HepG2 (cell line): ENCODE measurements around the gene ITGB2. TPM values are rescaled to one million over a fixed set of nuclear protein-coding genes. Genes with fewer than 3 reads are reported as not detected.

Experiments used
- ATF7-NPFF ChIP-seq: sonication (generic); formaldehyde crosslinking; IDR thresholded peaks from 2 replicates; pipeline ENCODE4 v1.8.1; 2023; ENCODE audit warnings: mild to moderate bottlenecking, low read depth, missing genetic modification reagents, moderate library complexity
- ELF3 ChIP-seq: IDR thresholded peaks from 2 replicates; pipeline ENCODE4 v1.6.1; 2016; ENCODE audit warnings: missing genetic modification reagents, missing compliant biosample characterization
- LCORL ChIP-seq, 2 experiments: fragments of 450-650 bp in 1 of 2; sonication (generic) in 1 of 2; formaldehyde crosslinking in 1 of 2; IDR thresholded peaks; 2 replicates each; pipeline versions ENCODE4 v1.5.0 to v1.6.1; 2017 to 2020; ENCODE audit warnings: antibody characterized with exemption in 1 of 2, missing genetic modification reagents in 1 of 2
- NFE2 ChIP-seq: sonication (generic); formaldehyde crosslinking; IDR thresholded peaks from 2 replicates; pipeline ENCODE4 v1.4.0; 2020; ENCODE audit warnings: missing genetic modification reagents
- PHF21A ChIP-seq: sonication (generic); formaldehyde crosslinking; IDR thresholded peaks from 2 replicates; pipeline ENCODE4 v1.5.0; 2020; ENCODE audit warnings: mild to moderate bottlenecking, missing genetic modification reagents
- SP4 ChIP-seq: sonication (generic); formaldehyde crosslinking; IDR thresholded peaks from 2 replicates; pipeline ENCODE4 v1.8.1; 2023; ENCODE audit warnings: mild to moderate bottlenecking, missing genetic modification reagents
- TP53 ChIP-seq: sonication (generic); formaldehyde crosslinking; conservative IDR thresholded peaks from 2 replicates; pipeline ENCODE4 v1.4.0; 2020; ENCODE audit warnings: missing genetic modification reagents
- ZKSCAN1 ChIP-seq: fragments of 150-350 bp; IDR thresholded peaks from 2 replicates; pipeline ENCODE4 v1.6.1; 2014; ENCODE audit warnings: low read length
- ZNF121 ChIP-seq: sonication (generic); formaldehyde crosslinking; IDR thresholded peaks from 2 replicates; pipeline ENCODE4 v1.5.0; 2020; ENCODE audit warnings: mild to moderate bottlenecking, missing genetic modification reagents
- ZNF251 ChIP-seq: sonication (generic); formaldehyde crosslinking; IDR thresholded peaks from 2 replicates; pipeline ENCODE4 v1.9.0; 2021; ENCODE audit warnings: mild to moderate bottlenecking, missing genetic modification reagents
- ZNF30 ChIP-seq: sonication (generic); formaldehyde crosslinking; IDR thresholded peaks from 2 replicates; pipeline ENCODE4 v1.5.0; 2020; ENCODE audit warnings: mild to moderate bottlenecking, missing genetic modification reagents
- ZNF383 ChIP-seq: sonication (generic); formaldehyde crosslinking; IDR thresholded peaks from 2 replicates; pipeline ENCODE4 v1.4.0; 2020; ENCODE audit warnings: missing genetic modification reagents, mild to moderate bottlenecking, borderline replicate concordance
- ZNF446 ChIP-seq: sonication (generic); formaldehyde crosslinking; IDR thresholded peaks from 2 replicates; pipeline ENCODE4 v1.5.0; 2020; ENCODE audit warnings: mild to moderate bottlenecking, missing genetic modification reagents
- ZNF746 ChIP-seq: sonication (generic); formaldehyde crosslinking; IDR thresholded peaks from 2 replicates; pipeline ENCODE4 v1.8.0; 2022; ENCODE audit warnings: mild to moderate bottlenecking, missing genetic modification reagents
- ZNF792 ChIP-seq: IDR thresholded peaks from 2 replicates; pipeline ENCODE4 v1.6.1; 2016
- polyA plus RNA-seq, 8 experiments: library from polyadenylated mRNA; depleted of rRNA in 3 of 8; stranded (reverse) in 7 of 8; unstranded in 1 of 8; fragments of >200 nt; fragmentation: Illumina TruSeq in 4 of 8; extraction: Trizol in 4 of 8; gene quantifications; 2 replicates each; pipeline versions ENCODE4 v1.2.1 to v1.2.3, GENCODE V29; 2011 to 2016; ENCODE audit warnings: low read depth in 4 of 8, missing spikeins in 1 of 8, mixed read lengths in 1 of 8; ENCODE audit not compliant: insufficient read depth in 1 of 8
- total RNA-seq, 5 experiments: library from RNA; depleted of rRNA; stranded (reverse); fragments of >200 nt; fragmentation: Illumina TruSeq; extraction: Trizol; gene quantifications; 2 replicates each; pipeline ENCODE4 v1.2.3, GENCODE V29; 2016; ENCODE audit warnings: low read depth in 1 of 5
- TF ChIP-seq, protein P1 (sequence below): sonication (generic); formaldehyde crosslinking; conservative IDR thresholded peaks from 2 replicates; pipeline ENCODE4 v1.4.0; 2020; ENCODE audit warnings: missing genetic modification reagents
- TF ChIP-seq, protein P2 (sequence below): sonication (generic); formaldehyde crosslinking; IDR thresholded peaks from 2 replicates; pipeline ENCODE4 v1.5.0; 2020; ENCODE audit warnings: mild to moderate bottlenecking, missing genetic modification reagents, borderline replicate concordance
- TF ChIP-seq, protein P3 (sequence below): sonication (generic); formaldehyde crosslinking; IDR thresholded peaks from 2 replicates; pipeline ENCODE4 v1.4.0; 2020; ENCODE audit warnings: missing genetic modification reagents, mild to moderate bottlenecking, borderline replicate concordance
- TF ChIP-seq, protein P4 (sequence below): sonication (generic); formaldehyde crosslinking; IDR thresholded peaks from 2 replicates; pipeline ENCODE4 v1.4.0; 2020; ENCODE audit warnings: missing genetic modification reagents, mild to moderate bottlenecking, borderline replicate concordance

ITGB2 gene
- total and polyA plus RNA-seq, 2 of the 13 experiments (the other 11 are each of a cell fraction or from before 2014, with no cell fraction given): 4.2 to 18.0 TPM

DNA sequence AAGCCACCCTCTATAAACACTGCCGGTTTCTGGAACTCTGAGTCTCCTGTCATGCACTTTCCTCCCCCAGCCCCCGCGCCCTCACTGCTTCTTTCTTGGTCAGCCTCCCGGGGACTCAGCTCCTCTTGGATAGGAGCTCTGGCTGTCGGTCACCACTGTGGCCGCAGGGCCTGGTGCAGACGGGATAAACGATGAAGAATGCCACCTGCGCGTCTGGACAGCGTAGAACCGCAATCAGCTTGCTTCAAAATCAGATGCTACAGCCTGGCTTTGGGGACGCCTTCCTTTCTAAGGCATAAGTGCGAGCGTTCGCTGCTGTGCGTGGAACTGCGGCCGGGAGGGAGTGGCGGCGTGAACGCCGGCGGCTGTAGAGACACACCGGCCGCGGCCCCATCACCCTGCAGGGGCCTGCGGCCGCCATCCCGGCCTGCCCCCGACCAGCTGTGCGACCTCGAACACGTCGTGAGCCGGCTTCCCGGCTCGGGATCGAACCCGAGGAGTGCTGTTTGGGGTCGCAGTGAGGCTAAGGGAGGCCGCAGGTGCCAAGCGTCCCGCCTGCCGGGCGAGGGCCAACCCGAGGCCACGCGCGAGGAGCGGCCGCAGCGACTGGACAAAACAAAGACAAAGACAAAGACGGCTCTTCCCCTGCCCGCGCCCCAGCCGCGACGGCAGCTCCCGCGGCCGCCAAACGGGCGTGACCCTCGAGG, 47.9 kb downstream of the ITGB2 start (continued):
- TF ChIP-seq, protein P1, sequence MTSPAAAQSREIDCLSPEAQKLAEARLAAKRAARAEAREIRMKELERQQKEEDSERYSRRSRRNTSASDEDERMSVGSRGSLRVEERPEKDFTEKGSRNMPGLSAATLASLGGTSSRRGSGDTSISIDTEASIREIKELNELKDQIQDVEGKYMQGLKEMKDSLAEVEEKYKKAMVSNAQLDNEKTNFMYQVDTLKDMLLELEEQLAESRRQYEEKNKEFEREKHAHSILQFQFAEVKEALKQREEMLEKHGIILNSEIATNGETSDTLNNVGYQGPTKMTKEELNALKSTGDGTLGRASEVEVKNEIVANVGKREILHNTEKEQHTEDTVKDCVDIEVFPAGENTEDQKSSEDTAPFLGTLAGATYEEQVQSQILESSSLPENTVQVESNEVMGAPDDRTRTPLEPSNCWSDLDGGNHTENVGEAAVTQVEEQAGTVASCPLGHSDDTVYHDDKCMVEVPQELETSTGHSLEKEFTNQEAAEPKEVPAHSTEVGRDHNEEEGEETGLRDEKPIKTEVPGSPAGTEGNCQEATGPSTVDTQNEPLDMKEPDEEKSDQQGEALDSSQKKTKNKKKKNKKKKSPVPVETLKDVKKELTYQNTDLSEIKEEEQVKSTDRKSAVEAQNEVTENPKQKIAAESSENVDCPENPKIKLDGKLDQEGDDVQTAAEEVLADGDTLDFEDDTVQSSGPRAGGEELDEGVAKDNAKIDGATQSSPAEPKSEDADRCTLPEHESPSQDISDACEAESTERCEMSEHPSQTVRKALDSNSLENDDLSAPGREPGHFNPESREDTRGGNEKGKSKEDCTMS (CRISPR knock-in tag): no peak
- TF ChIP-seq ZNF792 (0 out of 2 replicates have a peak, but pooled peaks have one; percentile 53), ZNF746 (no peak), ELF3 (CRISPR knock-in tag) (peak; percentile 8; the same call in 1 of the 2 replicates), ZNF251 (CRISPR knock-in tag) (no peak), TP53 (CRISPR knock-in tag) (0 out of 2 replicates have a peak, but pooled peaks have one; percentile 34), ZNF383 (no peak), ZKSCAN1 (no peak), LCORL (IDR thresholded peaks at IDR 0.05) (no peak), LCORL (CRISPR knock-in tag; IDR thresholded peaks at IDR 0.05) (peak; percentile 13; the same call in 1 of the 2 replicates), ZNF446 (peak; percentile 95; the same call in 1 of the 2 replicates), SP4 (CRISPR knock-in tag) (no peak; the same call in 1 of the 2 replicates), ZNF30 (no peak), NFE2 (CRISPR knock-in tag) (no peak), PHF21A (CRISPR knock-in tag) (0 out of 2 replicates have a peak, but pooled peaks have one; percentile 12), ATF7-NPFF (CRISPR knock-in tag) (peak; percentile 52; the same call in 1 of the 2 replicates), ZNF121 (CRISPR knock-in tag) (no peak)
- TF ChIP-seq, protein P2, sequence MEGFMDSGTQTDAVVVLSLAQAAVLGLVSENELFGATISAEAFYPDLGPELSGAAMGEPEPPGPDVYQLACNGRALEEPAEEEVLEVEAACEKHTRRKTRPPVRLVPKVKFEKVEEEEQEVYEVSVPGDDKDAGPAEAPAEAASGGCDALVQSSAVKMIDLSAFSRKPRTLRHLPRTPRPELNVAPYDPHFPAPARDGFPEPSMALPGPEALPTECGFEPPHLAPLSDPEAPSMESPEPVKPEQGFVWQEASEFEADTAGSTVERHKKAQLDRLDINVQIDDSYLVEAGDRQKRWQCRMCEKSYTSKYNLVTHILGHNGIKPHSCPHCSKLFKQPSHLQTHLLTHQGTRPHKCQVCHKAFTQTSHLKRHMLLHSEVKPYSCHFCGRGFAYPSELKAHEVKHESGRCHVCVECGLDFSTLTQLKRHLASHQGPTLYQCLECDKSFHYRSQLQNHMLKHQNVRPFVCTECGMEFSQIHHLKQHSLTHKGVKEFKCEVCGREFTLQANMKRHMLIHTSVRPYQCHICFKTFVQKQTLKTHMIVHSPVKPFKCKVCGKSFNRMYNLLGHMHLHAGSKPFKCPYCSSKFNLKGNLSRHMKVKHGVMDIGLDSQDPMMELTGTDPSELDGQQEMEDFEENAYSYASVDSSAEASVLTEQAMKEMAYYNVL: peak; percentile 44; the same call in 1 of the 2 replicates
- TF ChIP-seq, protein P3, sequence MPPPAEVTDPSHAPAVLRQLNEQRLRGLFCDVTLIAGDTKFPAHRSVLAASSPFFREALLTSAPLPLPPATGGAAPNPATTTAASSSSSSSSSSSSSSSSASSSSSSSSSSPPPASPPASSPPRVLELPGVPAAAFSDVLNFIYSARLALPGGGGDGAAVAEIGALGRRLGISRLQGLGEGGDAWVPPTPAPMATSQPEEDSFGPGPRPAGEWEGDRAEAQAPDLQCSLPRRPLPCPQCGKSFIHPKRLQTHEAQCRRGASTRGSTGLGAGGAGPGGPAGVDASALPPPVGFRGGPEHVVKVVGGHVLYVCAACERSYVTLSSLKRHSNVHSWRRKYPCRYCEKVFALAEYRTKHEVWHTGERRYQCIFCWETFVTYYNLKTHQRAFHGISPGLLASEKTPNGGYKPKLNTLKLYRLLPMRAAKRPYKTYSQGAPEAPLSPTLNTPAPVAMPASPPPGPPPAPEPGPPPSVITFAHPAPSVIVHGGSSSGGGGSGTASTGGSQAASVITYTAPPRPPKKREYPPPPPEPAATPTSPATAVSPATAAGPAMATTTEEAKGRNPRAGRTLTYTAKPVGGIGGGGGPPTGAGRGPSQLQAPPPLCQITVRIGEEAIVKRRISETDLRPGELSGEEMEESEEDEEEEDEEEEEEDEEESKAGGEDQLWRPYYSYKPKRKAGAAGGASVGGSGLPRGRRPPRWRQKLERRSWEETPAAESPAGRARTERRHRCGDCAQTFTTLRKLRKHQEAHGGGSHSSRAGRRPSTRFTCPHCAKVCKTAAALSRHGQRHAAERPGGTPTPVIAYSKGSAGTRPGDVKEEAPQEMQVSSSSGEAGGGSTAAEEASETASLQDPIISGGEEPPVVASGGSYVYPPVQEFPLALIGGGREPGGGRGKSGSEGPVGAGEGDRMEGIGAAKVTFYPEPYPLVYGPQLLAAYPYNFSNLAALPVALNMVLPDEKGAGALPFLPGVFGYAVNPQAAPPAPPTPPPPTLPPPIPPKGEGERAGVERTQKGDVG (CRISPR knock-in tag): no peak
- TF ChIP-seq, protein P4, sequence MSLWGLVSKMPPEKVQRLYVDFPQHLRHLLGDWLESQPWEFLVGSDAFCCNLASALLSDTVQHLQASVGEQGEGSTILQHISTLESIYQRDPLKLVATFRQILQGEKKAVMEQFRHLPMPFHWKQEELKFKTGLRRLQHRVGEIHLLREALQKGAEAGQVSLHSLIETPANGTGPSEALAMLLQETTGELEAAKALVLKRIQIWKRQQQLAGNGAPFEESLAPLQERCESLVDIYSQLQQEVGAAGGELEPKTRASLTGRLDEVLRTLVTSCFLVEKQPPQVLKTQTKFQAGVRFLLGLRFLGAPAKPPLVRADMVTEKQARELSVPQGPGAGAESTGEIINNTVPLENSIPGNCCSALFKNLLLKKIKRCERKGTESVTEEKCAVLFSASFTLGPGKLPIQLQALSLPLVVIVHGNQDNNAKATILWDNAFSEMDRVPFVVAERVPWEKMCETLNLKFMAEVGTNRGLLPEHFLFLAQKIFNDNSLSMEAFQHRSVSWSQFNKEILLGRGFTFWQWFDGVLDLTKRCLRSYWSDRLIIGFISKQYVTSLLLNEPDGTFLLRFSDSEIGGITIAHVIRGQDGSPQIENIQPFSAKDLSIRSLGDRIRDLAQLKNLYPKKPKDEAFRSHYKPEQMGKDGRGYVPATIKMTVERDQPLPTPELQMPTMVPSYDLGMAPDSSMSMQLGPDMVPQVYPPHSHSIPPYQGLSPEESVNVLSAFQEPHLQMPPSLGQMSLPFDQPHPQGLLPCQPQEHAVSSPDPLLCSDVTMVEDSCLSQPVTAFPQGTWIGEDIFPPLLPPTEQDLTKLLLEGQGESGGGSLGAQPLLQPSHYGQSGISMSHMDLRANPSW (CRISPR knock-in tag): no peak
